Limb (tissue), 2 donors: Measurements from ENCODE around the gene MGLL.
"Not testable (repeated sequence)": the region's sequence is repeated elsewhere in the genome, so short reads cannot be mapped to it uniquely, and the experiment has no call there.

Experiments used
- DNase-seq, 2 donors: peaks; one replicate each; pipeline ENCODE4 v3.0.0-alpha.2; 2016; ENCODE audit errors: extremely low spot score in 2 of 2

MGLL gene

GRCh38 chr3:127709320-127710060 is 112.8 kb downstream of the MGLL start:
- no peak for DNase-seq

DNA sequence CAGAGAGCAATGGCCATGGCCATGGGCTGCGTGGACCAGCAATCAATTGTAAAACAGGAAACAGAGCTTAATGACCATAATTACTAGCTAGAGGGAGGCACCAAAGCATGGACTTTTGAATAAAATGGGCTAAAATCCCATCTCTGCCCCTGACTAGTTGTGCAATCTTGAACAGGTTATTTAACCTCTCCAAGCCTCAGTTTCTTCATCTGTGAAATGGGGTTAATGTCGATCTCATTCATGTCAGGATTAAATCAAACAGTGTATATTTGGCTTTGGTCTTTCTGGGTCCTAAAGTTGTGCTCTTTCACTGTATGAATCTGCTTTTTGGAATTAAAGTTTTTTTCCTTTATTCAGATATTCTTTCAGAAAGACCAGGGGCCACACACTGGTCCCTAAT is 113.5 kb downstream of the MGLL start:
- no peak for DNase-seq

DNA sequence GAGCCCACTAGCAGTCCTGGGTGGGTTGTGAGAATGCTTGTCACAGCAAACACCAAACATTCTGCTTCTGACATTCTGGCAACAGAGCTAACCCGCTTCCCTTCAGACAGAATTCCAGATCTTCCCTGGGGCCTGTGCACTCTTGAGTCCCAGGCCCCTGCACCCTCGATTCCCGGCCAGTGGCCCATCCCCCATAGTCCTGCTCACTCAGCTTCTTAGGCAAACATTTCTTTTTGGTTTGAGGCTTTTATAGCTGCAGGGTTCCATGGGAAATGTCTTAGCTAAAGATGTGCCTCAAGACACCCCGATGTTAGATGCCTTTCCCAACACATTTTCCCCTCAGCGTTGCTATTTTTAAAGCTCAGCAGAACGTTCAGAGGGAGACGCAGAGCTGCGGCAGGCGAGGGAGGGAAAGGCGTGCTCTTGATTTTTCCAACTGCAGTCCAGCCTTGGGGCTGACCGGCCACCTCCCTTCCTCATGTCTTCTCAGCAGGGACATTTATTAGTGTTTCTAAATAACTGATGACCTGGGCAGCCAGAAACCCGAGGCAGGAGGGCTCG is 114.4 kb downstream of the MGLL start:
- peak in 1 of 2 donors; percentile 37 for DNase-seq

DNA sequence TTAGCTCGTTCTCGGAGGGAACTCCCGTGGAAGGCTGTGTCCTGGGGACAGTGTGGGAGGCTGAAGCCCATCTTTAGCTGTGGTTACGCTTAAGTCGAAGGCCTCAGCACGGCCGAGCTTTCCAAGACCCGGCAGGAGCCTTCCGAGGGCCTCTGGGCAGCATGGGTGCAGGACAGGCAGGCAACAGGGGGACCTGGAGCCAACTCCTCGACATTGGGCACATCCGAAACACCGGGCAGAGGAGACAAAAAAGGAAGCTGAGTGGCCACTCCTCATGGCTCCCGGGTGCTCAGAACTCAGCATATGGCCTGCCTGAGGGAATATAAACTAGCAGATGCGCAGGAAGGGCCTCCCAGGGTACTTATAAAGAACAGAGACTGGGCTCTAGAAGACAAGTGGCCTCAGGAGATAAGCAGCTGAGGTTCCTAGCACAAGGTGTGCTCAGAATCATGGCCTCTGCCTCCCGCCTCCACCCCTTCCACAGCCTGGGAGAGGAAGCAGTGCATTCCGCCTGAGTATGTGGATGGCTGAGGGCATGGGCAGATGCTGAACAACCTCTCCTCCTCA is 115.4 kb downstream of the MGLL start:
- peak in 1 of 2 donors; percentile 20 for DNase-seq

GRCh38 chr3:127706312-127706711 is 116.0 kb downstream of the MGLL start:
- peak in 1 of 2 donors; percentile 28 for DNase-seq

- DNase-seq = not testable (repeated sequence)
Measured at GRCh38 chr3:127704840-127705239, 117.5 kb downstream of the MGLL start.

DNA sequence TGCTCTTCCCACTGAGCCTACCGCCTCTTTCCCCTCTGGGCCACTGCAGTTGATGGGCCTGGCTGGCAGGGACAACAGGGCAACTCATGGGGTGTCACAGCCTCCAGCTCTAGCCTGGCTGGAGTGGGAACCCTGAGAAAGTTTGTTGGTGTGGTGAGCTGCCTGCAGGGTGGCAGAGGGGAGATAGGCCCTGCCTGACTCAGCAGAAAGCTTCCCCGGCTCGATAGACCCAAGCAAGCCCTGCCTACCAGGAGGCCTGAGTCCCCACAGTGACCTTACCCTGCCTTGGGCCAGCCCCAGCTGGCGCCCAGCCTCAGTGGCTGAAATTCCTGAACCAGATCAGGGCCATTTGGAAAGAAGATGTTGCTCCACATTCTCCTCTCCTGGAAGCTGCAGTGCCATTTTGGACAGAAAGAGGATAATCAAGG is 120.2 kb downstream of the MGLL start:
- DNase-seq = no peak

- no peak for DNase-seq
Measured at GRCh38 chr3:127701280-127701911, 120.9 kb downstream of the MGLL start.

GRCh38 chr3:127700406-127700805 is 121.9 kb downstream of the MGLL start:
- DNase-seq = no peak

DNA sequence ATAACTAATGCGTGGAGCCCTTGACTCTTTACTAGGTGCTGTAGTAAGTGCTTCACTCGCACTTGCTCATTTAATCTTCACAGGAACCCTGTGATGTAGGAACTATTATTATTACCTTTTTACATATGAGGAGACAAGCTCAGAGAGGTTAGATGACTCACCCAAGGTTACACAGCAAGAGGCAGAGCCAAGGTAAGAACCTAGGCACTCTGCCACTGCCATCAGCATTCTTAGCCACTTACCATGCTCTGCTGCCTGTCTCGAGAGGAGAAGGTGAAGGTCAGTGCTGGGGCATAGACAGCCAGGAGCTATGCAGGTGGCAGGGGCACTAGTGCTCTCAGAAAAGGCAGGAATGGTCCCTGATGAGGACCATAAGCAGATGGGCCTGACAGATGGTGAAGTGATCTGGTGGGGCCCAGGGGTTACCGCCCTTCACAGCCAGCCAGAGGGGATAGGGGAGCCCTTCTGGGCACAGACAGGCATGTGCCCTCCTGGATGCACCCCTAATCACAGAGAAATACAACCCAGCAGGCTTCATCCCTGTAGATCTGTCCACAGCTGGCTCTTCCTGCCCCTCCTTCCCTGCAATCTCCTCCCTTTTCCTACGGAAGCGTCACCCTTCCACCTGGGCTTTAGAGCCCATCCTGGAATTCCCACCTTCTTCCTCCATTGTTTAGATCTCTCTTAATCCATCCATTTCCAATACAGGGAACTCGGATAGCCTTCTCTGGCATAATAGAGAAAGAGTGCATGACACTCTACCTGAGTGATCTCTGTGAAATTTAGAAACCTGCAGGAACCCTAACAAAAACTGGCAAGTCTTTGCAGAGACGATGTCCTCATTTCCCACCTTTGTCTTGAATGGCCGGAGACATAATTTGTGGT is 122.7 kb downstream of the MGLL start:
- DNase-seq = no peak

- DNase-seq = no peak
Measured at GRCh38 chr3:127698691-127699415, 123.5 kb downstream of the MGLL start.

- no peak for DNase-seq
Measured at GRCh38 chr3:127698286-127698685, 124.0 kb downstream of the MGLL start.

DNA sequence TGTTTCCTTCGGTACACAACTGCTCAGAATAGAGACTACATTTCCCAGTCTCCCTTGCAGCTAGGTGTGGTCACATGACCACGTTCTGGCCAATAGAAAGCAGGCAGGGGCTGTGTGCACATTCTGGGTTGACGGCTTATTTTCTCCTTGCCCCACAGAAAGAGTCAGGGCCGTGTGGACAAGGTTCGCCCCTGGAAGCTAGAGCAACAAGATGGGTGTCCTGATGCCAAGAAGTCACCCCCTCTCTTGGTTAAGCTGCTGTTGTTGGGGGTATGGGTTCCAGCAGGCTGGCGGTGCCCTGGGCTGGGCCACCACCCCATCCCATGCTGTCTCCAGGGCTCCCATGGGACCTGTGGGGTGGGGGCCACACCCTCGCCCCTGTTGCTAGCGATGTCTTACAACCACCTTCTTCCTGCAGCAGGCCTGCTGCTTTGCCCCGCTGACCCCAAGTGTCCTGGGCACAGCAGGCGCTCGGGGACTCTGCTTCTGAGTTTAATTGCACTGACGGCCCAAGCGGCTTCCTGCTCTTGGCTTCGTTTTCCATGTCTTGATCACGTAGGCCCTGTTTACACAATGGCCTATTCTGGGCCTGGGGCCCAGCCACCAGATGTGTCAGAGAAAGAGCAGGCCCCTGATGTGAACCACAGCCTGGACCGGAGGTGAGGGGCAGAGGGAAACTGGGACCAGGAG is 124.6 kb downstream of the MGLL start:
- peak; percentile 83 to 84 for DNase-seq

GRCh38 chr3:127694467-127695215 is 127.7 kb downstream of the MGLL start:
- no peak for DNase-seq

GRCh38 chr3:127693336-127693843 is 128.9 kb downstream of the MGLL start:
- DNase-seq = no peak

- DNase-seq = no peak
Measured at GRCh38 chr3:127692501-127693335, 129.6 kb downstream of the MGLL start.

- DNase-seq = no peak
Measured at GRCh38 chr3:127691974-127692373, 130.3 kb downstream of the MGLL start.

- DNase-seq = no peak
Measured at GRCh38 chr3:127691489-127691888, 130.8 kb downstream of the MGLL start.
